DMS114 treated with DMSO at 0.1 percent for 48 hours (cell line): ENCODE results near the gene ZXDC.

Experiments used
- DNase-seq: peaks from one replicate; lab custom pipeline; 2025; ENCODE audit not compliant: unreplicated experiment; lab: John Stamatoyannopoulos, UW

Gene ZXDC

DNA sequence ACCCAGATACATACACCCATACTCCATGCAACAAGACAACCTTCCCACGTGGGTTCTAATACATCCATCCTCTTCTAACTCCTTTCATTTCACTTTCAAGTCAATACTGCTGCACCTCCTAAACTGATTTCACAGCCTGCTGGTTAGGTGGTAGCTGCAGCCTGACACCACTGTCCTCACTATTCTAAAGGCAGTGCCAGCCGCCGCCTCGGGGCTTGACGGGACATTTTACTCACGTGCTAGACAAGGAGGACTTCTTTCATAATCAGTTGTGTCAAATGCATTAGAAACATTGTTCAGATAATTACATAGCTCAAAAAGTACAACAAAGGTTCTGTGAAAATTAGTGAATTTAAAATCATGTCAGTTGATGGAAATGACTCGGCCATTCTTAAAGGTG lies 35.6 kb upstream of the ZXDC start:
- DNase-seq = no peak

- DNase-seq = no peak
Observed at GRCh38 chr3:126510308-126510910, 34.7 kb upstream of the ZXDC start.

GRCh38 chr3:126509597-126510307 lies 34.1 kb upstream of the ZXDC start:
- no peak for DNase-seq

DNA sequence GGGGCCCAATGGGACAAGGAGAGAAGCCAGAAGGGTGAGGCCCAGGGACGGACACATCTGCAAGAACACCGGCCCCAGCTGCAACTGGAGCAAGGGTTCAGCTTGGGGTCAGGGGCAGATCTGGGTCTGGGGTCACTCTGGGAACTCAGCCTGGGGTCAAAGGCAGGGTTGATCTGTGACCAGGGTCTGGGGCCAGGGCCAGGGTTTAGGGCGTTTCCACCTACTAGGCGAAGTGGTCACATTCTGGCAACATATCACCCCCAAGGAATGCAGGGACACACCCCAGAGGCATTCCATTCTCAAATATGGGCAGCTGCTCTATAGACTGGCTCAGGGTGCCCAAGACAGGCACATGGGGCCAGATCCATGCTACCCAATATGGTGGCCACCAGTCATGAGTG lies 32.9 kb upstream of the ZXDC start:
- DNase-seq = no peak

DNA sequence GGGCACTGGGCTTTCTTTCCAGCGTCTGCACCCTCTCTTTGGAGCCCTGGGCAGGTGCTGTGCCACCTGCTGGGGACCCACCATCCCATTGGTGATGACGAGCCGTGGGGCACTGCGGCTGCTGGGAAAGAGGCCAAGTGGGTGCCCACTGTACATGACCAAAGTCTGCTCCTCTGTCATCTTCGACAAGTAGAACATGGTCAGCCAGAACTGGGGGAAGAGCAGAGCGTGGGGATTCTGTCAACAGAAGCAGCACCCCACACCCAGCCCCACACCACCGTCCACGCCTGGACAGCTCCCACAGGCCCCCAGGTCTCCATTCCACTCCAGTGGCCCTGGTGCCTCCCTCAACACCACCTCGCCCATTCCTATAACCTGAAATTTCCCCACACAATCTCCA lies 32.2 kb upstream of the ZXDC start:
- no peak for DNase-seq

DNA sequence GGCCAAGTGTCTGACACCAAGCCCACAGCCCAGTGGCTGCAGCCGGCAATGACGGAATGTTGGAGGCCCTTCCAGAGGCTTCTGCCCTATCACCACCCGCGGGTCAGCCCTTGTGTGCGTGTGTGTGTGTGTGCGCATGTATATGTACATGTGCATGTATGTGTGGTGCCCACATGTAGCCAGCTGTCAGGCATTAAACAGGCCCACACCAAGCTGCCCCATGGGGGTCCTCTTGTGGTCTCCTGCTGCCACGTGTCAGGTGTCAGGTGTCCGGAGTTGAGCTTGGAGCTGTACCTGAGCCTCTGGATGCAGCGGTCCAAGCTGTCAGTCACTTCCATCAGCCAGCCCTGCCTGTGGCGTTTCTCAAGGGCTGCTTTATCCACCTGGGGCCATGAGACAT lies 28.0 kb upstream of the ZXDC start:
- DNase-seq = no peak

DNA sequence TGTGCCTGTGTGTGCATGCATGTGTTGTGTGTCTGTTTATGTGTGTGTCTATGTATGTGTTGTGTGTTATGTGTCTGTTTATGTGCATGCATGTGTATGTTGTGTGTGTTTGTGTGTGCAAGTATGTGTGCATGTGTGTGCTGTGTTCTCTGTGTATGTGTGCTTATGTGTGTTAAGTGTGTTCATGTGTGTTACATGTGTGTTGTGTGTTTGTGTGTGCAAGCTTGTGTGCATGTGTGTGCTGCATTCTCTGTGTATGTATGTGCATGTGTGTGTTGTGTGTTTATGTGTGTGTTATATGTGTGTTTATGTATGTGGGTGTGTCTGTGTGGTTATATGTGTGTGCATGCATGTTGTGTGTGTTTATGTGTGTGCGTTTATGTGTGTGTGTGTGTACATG lies 27.0 kb upstream of the ZXDC start:
- DNase-seq = no peak

GRCh38 chr3:126501736-126502135 lies 26.0 kb upstream of the ZXDC start:
- no peak for DNase-seq

GRCh38 chr3:126501054-126501453 lies 25.4 kb upstream of the ZXDC start:
- no peak for DNase-seq

DNA sequence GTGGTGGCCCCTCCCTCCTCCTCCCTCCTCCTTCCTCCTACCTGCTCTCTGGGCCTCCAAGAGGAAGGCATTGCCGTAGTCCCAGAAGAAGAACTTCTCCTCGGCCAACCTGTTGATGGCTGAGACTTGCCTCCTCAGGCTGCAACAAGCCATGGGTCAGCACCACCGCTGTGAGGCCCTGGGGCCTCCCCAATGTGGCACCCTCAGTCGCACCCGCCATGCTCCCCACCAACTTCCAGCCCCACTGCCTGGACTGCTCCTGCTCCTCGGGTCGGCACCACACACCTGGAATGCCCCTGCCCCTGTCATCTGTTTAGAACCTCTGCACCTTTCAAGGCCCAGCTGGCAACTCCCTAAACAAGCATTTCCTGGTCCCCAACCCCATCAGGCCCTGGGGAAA lies 24.3 kb upstream of the ZXDC start:
- no peak for DNase-seq

- DNase-seq = no peak
Observed at GRCh38 chr3:126499401-126499800, 23.7 kb upstream of the ZXDC start.

DNA sequence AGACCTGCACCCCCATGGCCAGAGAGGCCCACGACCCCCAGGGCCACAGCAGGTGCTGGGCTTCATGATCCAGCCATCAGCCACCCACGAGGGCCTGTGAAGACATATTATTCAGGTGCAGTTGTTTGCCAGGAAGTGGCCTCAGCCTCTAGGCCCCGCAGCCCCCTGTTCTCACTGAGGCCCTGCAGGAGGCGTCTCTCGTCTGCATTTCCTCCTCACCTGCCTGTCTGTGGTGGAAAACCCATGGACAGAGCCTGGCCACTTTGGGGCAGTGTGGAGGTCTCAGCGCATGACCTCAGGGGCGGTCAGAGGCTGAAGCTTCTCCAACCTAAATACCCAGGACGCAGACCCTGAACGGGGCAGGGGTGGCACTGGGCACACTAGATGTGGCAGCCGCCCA lies 23.2 kb upstream of the ZXDC start:
- DNase-seq = no peak

DNA sequence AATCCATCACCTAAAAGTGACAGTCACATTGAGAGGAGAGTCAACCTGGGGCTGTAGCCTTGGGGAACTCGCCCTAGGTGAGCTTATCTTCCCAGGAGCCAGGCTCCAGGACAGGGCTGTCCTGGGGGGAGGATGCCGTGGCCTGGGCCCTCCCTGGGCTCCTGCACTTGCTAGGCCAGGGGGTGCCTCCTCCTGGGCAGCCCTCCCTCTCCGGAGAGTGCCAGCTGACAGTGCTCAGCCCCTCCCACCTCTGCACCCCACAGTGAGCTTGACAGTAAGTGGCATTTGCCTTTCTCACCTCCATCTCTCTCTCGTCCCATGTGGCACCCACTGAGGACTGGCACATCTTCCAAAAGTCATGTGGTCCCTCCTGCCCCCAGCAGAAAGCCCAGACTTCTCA lies 22.8 kb upstream of the ZXDC start:
- no peak for DNase-seq

DNA sequence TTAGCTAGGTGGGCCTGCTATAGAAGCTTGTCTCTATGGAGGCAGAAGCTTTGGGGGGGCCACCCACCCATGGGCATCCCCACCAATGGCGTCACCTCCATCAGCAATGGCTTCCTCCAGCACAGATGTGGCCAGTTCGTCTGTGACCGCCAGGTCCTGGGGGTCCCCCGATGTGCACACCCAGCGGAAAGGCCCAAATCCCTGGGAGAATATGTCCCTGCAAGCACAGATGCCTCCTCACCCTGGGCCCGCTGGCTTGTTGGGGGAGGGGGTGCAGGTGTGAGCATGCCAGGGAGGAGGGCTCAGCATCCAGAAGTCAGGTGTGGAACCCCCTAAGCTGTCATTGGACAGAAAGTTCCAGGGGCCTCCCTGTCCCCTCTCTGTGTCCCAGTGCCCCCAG lies 22.3 kb upstream of the ZXDC start:
- DNase-seq = no peak

GRCh38 chr3:126496894-126497850 lies 21.5 kb upstream of the ZXDC start:
- no peak for DNase-seq

DNA sequence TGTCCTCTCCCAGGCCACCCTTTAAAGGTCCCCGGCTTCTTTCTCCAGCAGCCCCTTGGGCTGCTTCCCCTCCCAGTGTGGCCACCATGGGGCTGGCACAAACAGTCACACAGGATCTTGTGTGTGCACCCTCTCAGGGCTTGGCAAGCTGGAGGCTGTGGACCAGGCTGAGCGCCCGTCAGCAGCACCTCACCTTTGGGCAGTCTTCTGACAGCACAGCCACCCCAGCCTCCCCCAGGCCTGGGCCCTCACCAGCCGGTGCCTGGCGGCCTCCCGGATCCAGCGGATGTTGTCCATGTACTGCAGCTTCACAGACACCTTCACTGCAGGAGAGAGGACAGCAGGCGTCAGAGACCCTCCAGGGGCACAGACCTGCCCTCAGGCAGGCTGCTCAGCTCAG lies 20.1 kb upstream of the ZXDC start:
- no peak for DNase-seq

- DNase-seq = no peak
Observed at GRCh38 chr3:126494970-126495230, 19.2 kb upstream of the ZXDC start.

DNA sequence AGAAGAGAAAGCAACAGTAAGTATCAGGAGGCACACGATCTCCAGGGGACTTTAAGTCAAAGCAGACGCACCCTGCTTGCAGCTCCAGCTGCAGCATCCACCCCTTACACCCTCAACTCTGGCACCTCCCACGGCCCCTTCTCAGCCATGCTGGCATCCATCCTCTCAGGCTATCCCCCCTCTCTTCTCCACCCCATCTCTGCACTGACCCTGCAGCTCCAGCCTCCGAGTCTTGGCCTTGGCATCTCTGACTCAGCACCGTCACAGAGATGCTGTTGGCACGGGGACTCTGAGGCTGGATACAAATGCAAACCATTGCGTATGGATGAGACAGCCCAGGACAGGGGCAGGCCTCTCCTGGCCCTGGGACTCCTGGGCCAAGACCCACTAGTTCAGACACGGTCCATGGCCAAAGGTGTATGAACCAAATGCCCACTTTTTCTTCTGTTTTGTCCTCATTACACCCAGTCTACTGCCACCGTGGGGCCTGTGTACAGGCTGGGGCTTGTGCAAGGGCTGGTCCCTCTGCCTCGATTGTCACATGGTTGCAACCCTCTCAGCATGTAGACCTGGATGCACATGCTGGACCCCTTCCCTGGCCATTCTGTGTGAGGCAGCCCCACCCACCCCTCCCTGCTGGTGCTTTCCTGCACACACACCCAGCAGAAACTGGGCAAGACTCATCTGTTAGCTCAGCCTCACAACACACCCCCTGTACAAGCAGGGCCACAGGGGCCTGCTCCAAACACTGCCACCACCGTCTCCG lies 18.7 kb upstream of the ZXDC start:
- no peak for DNase-seq

GRCh38 chr3:126493739-126494138 lies 18.0 kb upstream of the ZXDC start:
- DNase-seq = no peak

DNA sequence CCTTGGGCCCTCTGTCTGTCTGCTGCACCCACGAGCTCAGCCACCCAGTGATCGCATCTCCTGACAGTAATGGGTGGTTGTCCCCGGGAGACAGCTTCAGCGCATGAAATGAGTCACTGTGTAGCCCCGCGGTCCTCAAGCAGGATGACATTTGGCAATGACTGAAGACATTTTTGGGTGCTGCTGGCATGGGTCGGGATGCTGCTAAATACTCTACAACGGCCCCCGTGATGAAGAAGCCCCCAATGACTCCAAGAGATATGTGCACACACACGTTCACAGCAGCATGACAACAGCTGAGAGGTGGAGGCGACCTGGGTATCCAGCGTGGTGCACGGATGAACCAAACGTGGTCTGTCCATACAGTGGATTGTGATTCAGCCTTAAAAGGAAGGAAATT lies 17.4 kb upstream of the ZXDC start:
- DNase-seq = no peak

DNA sequence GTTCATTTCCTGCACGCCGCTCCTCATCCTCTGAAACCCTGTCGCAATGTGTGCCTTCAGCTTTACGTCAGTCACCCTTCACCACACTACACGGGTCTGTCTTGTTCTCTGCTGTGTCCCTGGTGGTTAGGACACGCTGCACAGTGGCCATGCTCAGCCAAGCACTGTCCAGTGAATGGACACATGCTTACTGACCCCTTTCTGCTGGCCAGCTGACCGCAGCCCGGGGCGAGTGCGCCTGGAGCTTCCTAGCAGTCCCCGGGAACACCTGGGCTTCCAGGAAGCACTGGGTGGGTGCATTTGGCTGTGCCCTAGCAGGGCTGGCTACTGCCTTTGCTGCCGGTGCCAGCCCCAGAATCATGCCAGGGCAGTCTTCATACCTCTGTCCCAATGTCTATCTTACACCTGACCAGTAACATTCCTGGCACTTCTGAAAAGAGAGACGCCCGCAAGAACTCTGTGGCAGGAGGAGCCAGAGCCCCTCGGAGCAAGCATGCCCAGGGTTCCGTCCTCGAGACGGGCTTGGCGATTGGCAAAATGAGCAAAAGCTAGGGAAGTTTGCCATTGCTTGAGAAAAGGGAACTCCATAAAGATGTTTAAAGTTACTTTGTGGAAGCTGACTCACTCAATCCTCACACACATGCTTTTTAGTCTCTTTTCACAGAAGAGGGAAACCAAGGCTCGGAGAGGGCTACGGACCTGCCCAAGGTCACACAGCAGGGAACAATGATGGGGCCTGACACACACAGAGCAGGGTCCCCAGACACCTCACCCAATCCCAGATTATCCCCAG lies 15.7 kb upstream of the ZXDC start:
- DNase-seq = no peak
